H9 (cell line): ENCODE results near the gene SPTLC3. TPM values are rescaled to one million over a fixed set of nuclear protein-coding genes. Genes with fewer than 3 reads are reported as not detected.

Source experiments
- DNase-seq: peaks from one replicate; pipeline ENCODE4 v3.0.0-alpha.2; 2017
- H2AFZ ChIP-seq: one replicate; pipeline ENCODE4 v1.6.1; 2013; ENCODE audit warnings: mild to moderate bottlenecking, low read length, control low read depth, moderate library complexity
- H2AK5ac ChIP-seq: 2 replicates; pipeline ENCODE4 v1.6.1; 2013; ENCODE audit warnings: low read length, control low read depth, mixed read lengths; ENCODE audit not compliant: insufficient read length
- H2BK120ac ChIP-seq: one replicate; pipeline ENCODE4 v1.6.1; 2013; ENCODE audit warnings: low read depth, mild to moderate bottlenecking, low read length, control low read depth, inconsistent platforms; ENCODE audit not compliant: poor library complexity, severe bottlenecking
- H2BK12ac ChIP-seq: 2 replicates; pipeline ENCODE4 v1.6.1; 2013; ENCODE audit warnings: low read length, control low read depth, mixed read lengths, low read depth; ENCODE audit not compliant: insufficient read length
- H2BK15ac ChIP-seq: 2 replicates; pipeline ENCODE4 v1.6.1; 2013; ENCODE audit warnings: low read depth, low read length, control low read depth
- H2BK20ac ChIP-seq: one replicate; pipeline ENCODE4 v1.6.1; 2013; ENCODE audit warnings: low read depth, mild to moderate bottlenecking, low read length, control low read depth, inconsistent platforms; ENCODE audit not compliant: poor library complexity, severe bottlenecking
- H2BK5ac ChIP-seq: 2 replicates; pipeline ENCODE4 v1.6.1; 2013; ENCODE audit warnings: low read length, control low read depth, mixed read lengths; ENCODE audit not compliant: insufficient read length
- H3K14ac ChIP-seq: 2 replicates; pipeline ENCODE4 v1.6.1; 2013; ENCODE audit warnings: low read length, control low read depth; ENCODE audit not compliant: insufficient read depth
- H3K18ac ChIP-seq: 2 replicates; pipeline ENCODE4 v1.6.1; 2013; ENCODE audit warnings: low read depth, mild to moderate bottlenecking, mixed read lengths, low read length, control low read depth; ENCODE audit not compliant: insufficient read length
- H3K23ac ChIP-seq: 2 replicates; pipeline ENCODE4 v1.6.1; 2013; ENCODE audit warnings: low read length, control low read depth, mixed read lengths, low read depth; ENCODE audit not compliant: insufficient read length
- H3K23me2 ChIP-seq: 2 replicates; pipeline ENCODE4 v1.6.1; 2013; ENCODE audit warnings: low read depth, mild to moderate bottlenecking, mixed read lengths, low read length, control low read depth; ENCODE audit not compliant: insufficient read length, poor library complexity, severe bottlenecking
- H3K27ac ChIP-seq: 2 replicates; pipeline ENCODE4 v1.5.1; 2013; ENCODE audit warnings: low read length, control low read depth, mixed read lengths, low read depth; ENCODE audit not compliant: insufficient read length
- H3K27me3 ChIP-seq: 2 replicates; pipeline ENCODE4 v1.6.1; 2013; ENCODE audit warnings: low read length, control low read depth, inconsistent platforms; ENCODE audit not compliant: insufficient read depth
- H3K4ac ChIP-seq: 2 replicates; pipeline ENCODE4 v1.6.1; 2013; ENCODE audit warnings: low read depth, mild to moderate bottlenecking, control low read depth, inconsistent platforms, low read length, moderate library complexity
- H3K4me1 ChIP-seq: 2 replicates; pipeline ENCODE4 v1.6.1; 2013; ENCODE audit warnings: low read length, control low read depth, inconsistent platforms; ENCODE audit not compliant: insufficient read depth
- H3K4me2 ChIP-seq: 2 replicates; pipeline ENCODE4 v1.6.1; 2013; ENCODE audit warnings: low read length, control low read depth, mixed read lengths; ENCODE audit not compliant: insufficient read length, insufficient read depth
- H3K56ac ChIP-seq: 2 replicates; pipeline ENCODE4 v1.6.1; 2013; ENCODE audit warnings: low read depth, mild to moderate bottlenecking, mixed read lengths, low read length, control low read depth; ENCODE audit not compliant: insufficient read length
- H3K79me1 ChIP-seq: 2 replicates; pipeline ENCODE4 v1.6.1; 2013; ENCODE audit warnings: low read depth, mild to moderate bottlenecking, moderate library complexity, low read length, control low read depth, inconsistent platforms; ENCODE audit not compliant: insufficient read depth, poor library complexity, severe bottlenecking
- H3K79me2 ChIP-seq: 2 replicates; pipeline ENCODE4 v1.6.1; 2013; ENCODE audit warnings: low read length, control low read depth, inconsistent platforms; ENCODE audit not compliant: insufficient read depth
- H3K9ac ChIP-seq: 2 replicates; pipeline ENCODE4 v1.6.1; 2013; ENCODE audit warnings: low read length, control low read depth, mixed read lengths; ENCODE audit not compliant: insufficient read length; ENCODE audit errors: extremely low read depth
- H3K9me3 ChIP-seq: one replicate; pipeline ENCODE4 v1.6.1; 2013; ENCODE audit warnings: low read depth, low read length, inconsistent platforms; ENCODE audit not compliant: control insufficient read depth
- H3T11ph ChIP-seq: one replicate; pipeline ENCODE4 v1.6.1; 2013; ENCODE audit warnings: mild to moderate bottlenecking, low read length, control low read depth, inconsistent platforms
- H4K20me1 ChIP-seq: one replicate; pipeline ENCODE4 v1.6.1; 2013; ENCODE audit not compliant: control insufficient read depth, insufficient read length, insufficient read depth
- H4K5ac ChIP-seq: 2 replicates; pipeline ENCODE4 v1.6.1; 2013; ENCODE audit warnings: low read depth, mild to moderate bottlenecking, mixed read lengths, low read length, control low read depth; ENCODE audit not compliant: insufficient read length
- H4K8ac ChIP-seq: replicated peaks from 2 replicates; pipeline ENCODE4 v1.6.1; 2013; ENCODE audit warnings: low read length, control low read depth, mixed read lengths, low read depth; ENCODE audit not compliant: insufficient read length
- H4K91ac ChIP-seq: 2 replicates; pipeline ENCODE4 v1.6.1; 2013; ENCODE audit warnings: low read depth, mild to moderate bottlenecking, moderate library complexity, mixed read lengths, low read length, control low read depth; ENCODE audit not compliant: insufficient read length
- H3K27ac Mint-ChIP-seq, 3 experiments: 2 replicates in 2 of 3; 3 replicates in 1 of 3; pipeline ENCODE4 v1.8.0; 2020 to 2021; ENCODE audit warnings: mixed read lengths in 3 of 3, mild to moderate bottlenecking in 1 of 3, moderate library complexity in 1 of 3
- H3K27me3 Mint-ChIP-seq: 2 replicates; pipeline ENCODE4 v1.8.0; 2021; ENCODE audit warnings: low read depth, mild to moderate bottlenecking, moderate library complexity, mixed read lengths
- H3K36me3 Mint-ChIP-seq, 3 experiments: 2 replicates in 2 of 3; 3 replicates in 1 of 3; pipeline ENCODE4 v1.8.0; 2020 to 2021; ENCODE audit warnings: low read depth in 3 of 3, mixed read lengths in 3 of 3; ENCODE audit not compliant: insufficient read depth in 1 of 3
- H3K4me1 Mint-ChIP-seq, 2 experiments: 2 replicates each; pipeline ENCODE4 v1.8.0; 2020; ENCODE audit warnings: mixed read lengths in 2 of 2
- H3K4me3 Mint-ChIP-seq, 2 experiments: 2 replicates in 1 of 2; 3 replicates in 1 of 2; pipeline ENCODE4 v1.8.0; 2020 to 2021; ENCODE audit warnings: mild to moderate bottlenecking in 2 of 2, mixed read lengths in 2 of 2, moderate library complexity in 1 of 2
- H3K9me3 Mint-ChIP-seq, 2 experiments: 2 replicates in 1 of 2; 3 replicates in 1 of 2; pipeline ENCODE4 v1.8.0; 2020; ENCODE audit warnings: mild to moderate bottlenecking in 2 of 2, mixed read lengths in 2 of 2, moderate library complexity in 1 of 2
- WGBS: extraction: QIAGEN DNeasy Blood & Tissue Kit; methylation state at CpG from one replicate; pipeline ENCODE4 v1.1.7; 2013; ENCODE audit warnings: missing lambda C conversion rate, low lambda C conversion rate, mixed read lengths; ENCODE audit not compliant: insufficient read length; ENCODE audit errors: extremely low coverage; 5-methylcytosine and 5-hydroxymethylcytosine counted together
- total RNA-seq: library from RNA; stranded (reverse); gene quantifications from 2 replicates; pipeline ENCODE4 v1.2.1, GENCODE V29; 2021
- TF ChIP-seq, protein P1 (sequence below): fragments of 200-600 bp; sonication (generic); conservative IDR thresholded peaks from 3 replicates; pipeline ENCODE4 v1.8.0; 2021; ENCODE audit warnings: antibody characterized with exemption, mild to moderate bottlenecking

The SPTLC3 gene
- total RNA-seq, 1 experiment from 2014 or later, result 0.68 TPM

DNA sequence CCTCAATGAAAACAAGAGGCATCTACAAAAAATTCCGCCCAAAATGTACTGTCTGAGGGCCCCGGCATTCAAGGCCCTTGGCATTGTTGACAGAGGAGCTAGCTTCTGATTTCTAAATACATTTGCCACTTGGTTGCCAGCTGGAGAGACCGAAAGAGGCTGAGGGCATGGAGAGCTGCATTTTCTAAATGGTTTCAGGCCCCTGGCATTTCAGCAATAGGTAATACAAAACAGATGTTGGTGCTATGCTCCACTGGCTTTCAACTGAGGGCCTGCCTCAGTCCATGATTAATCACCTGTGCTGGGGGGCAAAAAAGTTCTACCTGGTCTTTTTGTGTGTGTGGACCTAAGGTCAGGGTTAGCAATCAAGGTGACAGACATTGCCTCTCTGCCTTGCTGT, 132.8 kb downstream of the SPTLC3 start:
- Histone ChIP-seq H2BK120ac (no peak overlapping the region), H3K9me3 (no peaks in the 10 kb centered on the region), H3K56ac (no peak overlapping the region), H3K23ac (no peak overlapping the region), H2AFZ (no peak overlapping the region), H2AK5ac (no peak overlapping the region), H3K14ac (no peak overlapping the region), H3K18ac (no peak overlapping the region), H3K79me2 (no peaks in the 10 kb centered on the region), H3K23me2 (no peaks in the 10 kb centered on the region), H3K9ac (no peak overlapping the region), H4K5ac (no peak overlapping the region), H2BK15ac (no peak overlapping the region), H4K91ac (no peak overlapping the region), H3K4ac (no peak overlapping the region), H4K20me1 (no peaks in the 10 kb centered on the region), H2BK20ac (no peak overlapping the region), H3K27me3 (no peaks in the 10 kb centered on the region), H2BK12ac (no peak overlapping the region), H2BK5ac (no peak overlapping the region), H3K4me2 (no peak overlapping the region), H3T11ph (no peak overlapping the region), H4K8ac (no peak overlapping the region), H3K4me1 (no peaks in the 10 kb centered on the region), H3K79me1 (no peaks in the 10 kb centered on the region), H3K27ac (no peak overlapping the region)
- no peak for DNase-seq
- H3K27me3 Mint-ChIP-seq, result no peaks in the 10 kb centered on the region; the same call in 1 of the 2 replicates
- H3K9me3 Mint-ChIP-seq, result no peaks in the 10 kb centered on the region; a peak in 1 of 5 replicates
- no peak overlapping the region for H3K4me3 Mint-ChIP-seq
- 0 out of 4 replicates have a peak, but pooled peaks cover 0 to 3% of the 10 kb centered on the region in 2 experiments for H3K4me1 Mint-ChIP-seq
- WGBS, result no CpG with 5 or more reads among the region's 3 CpGs
- TF ChIP-seq, protein P1, sequence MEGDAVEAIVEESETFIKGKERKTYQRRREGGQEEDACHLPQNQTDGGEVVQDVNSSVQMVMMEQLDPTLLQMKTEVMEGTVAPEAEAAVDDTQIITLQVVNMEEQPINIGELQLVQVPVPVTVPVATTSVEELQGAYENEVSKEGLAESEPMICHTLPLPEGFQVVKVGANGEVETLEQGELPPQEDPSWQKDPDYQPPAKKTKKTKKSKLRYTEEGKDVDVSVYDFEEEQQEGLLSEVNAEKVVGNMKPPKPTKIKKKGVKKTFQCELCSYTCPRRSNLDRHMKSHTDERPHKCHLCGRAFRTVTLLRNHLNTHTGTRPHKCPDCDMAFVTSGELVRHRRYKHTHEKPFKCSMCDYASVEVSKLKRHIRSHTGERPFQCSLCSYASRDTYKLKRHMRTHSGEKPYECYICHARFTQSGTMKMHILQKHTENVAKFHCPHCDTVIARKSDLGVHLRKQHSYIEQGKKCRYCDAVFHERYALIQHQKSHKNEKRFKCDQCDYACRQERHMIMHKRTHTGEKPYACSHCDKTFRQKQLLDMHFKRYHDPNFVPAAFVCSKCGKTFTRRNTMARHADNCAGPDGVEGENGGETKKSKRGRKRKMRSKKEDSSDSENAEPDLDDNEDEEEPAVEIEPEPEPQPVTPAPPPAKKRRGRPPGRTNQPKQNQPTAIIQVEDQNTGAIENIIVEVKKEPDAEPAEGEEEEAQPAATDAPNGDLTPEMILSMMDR, result no peak
- no peaks in the 10 kb centered on the region for H3K36me3 Mint-ChIP-seq
- no peak overlapping the region for H3K27ac Mint-ChIP-seq
